ENCODE data around the gene MICB.
"Not testable (repeated sequence)": the region's sequence is repeated elsewhere in the genome, so short reads cannot be mapped to it uniquely, and the experiment has no call there.

Gene MICB

GRCh38 chr6:31497531-31498476, at the start of gene MICB:
Gene MICB, plus strand, starts transcription at chr6:31498145. Its CDS starts 49 bp downstream, at chr6:31498194.
- peak within 1 kb of the TSS; percentile 70 for H3K4me3 ChIP-seq (replicated peaks; ENCODE audit: low read depth, low read length)
- peak; percentile 77 for DNase-seq (ENCODE audit: low read depth)
- TF ChIP-seq, protein P1, sequence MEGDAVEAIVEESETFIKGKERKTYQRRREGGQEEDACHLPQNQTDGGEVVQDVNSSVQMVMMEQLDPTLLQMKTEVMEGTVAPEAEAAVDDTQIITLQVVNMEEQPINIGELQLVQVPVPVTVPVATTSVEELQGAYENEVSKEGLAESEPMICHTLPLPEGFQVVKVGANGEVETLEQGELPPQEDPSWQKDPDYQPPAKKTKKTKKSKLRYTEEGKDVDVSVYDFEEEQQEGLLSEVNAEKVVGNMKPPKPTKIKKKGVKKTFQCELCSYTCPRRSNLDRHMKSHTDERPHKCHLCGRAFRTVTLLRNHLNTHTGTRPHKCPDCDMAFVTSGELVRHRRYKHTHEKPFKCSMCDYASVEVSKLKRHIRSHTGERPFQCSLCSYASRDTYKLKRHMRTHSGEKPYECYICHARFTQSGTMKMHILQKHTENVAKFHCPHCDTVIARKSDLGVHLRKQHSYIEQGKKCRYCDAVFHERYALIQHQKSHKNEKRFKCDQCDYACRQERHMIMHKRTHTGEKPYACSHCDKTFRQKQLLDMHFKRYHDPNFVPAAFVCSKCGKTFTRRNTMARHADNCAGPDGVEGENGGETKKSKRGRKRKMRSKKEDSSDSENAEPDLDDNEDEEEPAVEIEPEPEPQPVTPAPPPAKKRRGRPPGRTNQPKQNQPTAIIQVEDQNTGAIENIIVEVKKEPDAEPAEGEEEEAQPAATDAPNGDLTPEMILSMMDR (IDR thresholded peaks at IDR 0.05; ENCODE audit: low read length, missing control alignments), result no peak

DNA sequence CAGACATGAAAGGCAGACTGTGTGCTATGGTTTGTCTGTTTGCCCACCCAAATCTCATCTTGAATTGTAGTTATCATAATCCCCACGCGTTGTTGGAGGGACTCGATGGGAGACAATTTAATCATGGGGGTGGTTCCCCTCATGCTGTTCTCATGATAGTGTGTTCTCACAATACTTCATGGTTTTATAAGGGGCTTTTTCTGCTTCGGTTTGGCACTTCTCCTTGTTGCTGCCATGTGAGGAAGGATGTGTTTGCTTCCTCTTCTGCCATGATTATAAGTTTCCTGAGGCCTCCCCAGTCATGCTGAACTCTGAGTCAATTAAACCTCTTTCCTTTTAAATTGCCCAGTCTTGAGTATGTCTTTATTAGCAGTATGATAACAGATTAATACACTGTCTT, 47.2 kb upstream of the MICB start:
- H3K4me3 ChIP-seq (replicated peaks; ENCODE audit: low read depth, low read length), result no peak overlapping the region
- TF ChIP-seq, protein P1 (IDR thresholded peaks at IDR 0.05; ENCODE audit: low read length, missing control alignments), result no peak
- no peak for DNase-seq (ENCODE audit: low read depth)

DNA sequence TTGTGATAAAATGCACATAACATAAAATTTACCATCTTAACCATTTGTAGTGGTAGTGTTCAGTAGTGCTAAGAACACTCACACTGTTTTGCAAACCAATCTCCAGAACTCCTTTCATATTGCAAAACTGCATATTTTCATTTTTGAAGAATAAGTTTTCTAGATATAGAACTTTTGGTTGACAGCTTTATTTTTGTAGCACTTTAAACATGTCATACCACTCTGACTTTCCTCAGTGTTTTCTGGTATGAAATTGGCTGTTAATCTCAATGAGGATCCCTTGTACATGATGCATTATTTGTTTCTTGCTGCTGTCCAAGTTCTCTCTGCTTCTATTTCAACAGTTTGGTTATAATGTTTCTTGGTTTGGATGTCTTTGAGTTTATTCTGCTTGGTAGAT, 45.1 kb upstream of the MICB start:
- TF ChIP-seq, protein P1 (IDR thresholded peaks at IDR 0.05; ENCODE audit: low read length, missing control alignments), result no peak
- no peak for DNase-seq (ENCODE audit: low read depth)

GRCh38 chr6:31453259-31453658, 44.7 kb upstream of the MICB start:
- TF ChIP-seq, protein P1 (IDR thresholded peaks at IDR 0.05; ENCODE audit: low read length, missing control alignments), result no peak
- H3K4me3 ChIP-seq (replicated peaks; ENCODE audit: low read depth, low read length), result no peak overlapping the region
- peak; percentile 20 for DNase-seq (ENCODE audit: low read depth)

More for the DNA sequence above, 45.1 kb upstream of the MICB start:
- H3K4me3 ChIP-seq (replicated peaks; ENCODE audit: low read depth, low read length), result no peak overlapping the region

- not testable (repeated sequence) for DNase-seq (ENCODE audit: low read depth); H3K4me3 ChIP-seq (replicated peaks; ENCODE audit: low read depth, low read length)
Observed at GRCh38 chr6:31459864-31460263, 38.1 kb upstream of the MICB start.

DNA sequence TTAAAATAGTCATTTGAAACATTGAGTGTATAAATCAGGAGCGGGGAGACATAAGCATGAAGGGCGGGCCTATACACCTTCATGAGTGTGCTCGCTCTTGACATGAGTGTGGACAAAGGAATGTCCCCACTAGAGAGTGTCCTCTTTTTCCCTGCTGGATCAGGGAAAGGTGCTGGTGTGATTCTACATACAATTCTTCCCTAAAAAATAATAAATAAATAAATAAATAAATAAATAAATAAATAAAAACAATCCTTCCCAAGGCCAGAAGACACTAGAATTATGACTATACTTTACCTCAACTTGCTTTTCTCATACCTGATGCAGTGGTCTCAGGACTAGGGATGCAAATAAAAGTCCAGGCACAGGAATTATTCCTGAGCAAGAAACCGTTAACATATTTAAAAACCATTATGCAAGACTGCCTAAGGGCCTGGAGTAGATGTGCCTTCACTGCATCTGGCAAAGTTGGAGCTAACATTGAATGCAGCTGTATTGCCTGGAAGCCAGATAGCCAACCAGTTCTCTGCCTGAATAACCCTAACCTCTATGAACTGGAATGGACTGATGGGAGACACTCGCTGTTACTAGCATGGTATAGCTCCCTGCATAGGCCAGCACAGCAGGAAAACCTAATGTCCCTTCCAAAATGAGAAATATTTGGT, 37.5 kb upstream of the MICB start:
- H3K4me3 ChIP-seq (replicated peaks; ENCODE audit: low read depth, low read length), result no peak overlapping the region
- DNase-seq (ENCODE audit: low read depth), result no peak
- TF ChIP-seq, protein P1 (IDR thresholded peaks at IDR 0.05; ENCODE audit: low read length, missing control alignments), result no peak
